CD14-positive monocyte (primary cell): Measurements from ENCODE around the gene HOXC13. TPM values are rescaled to one million over a fixed set of nuclear protein-coding genes. Genes with fewer than 3 reads are reported as not detected.

Experiments used
- DNase-seq, 3 donors: peaks; one replicate each; pipeline ENCODE4 v3.0.0-alpha.2; 2011 to 2022
- H2AFZ ChIP-seq: 2 replicates; pipeline ENCODE4 v1.6.0; 2012; ENCODE audit warnings: mild to moderate bottlenecking, low read depth, low read length, inconsistent platforms; ENCODE audit not compliant: insufficient read depth, poor library complexity, severe bottlenecking
- H3K27ac ChIP-seq, 2 donors: 1 replicate in 1 of 2; 2 replicates in 1 of 2; pipeline ENCODE4 v1.5.1; 2012 to 2013; ENCODE audit warnings: low read length in 2 of 2, control low read depth in 1 of 2, inconsistent platforms in 1 of 2, low read depth in 1 of 2, mild to moderate bottlenecking in 1 of 2
- H3K27me3 ChIP-seq, 2 donors: one replicate each; pipeline versions ENCODE4 v1.6.0 to v1.6.1; 2011 to 2013; ENCODE audit warnings: low read length in 2 of 2; ENCODE audit not compliant: control insufficient read depth in 2 of 2, insufficient read depth in 2 of 2
- H3K36me3 ChIP-seq, 2 donors: replicated peaks in 1 of 2; 1 replicate in 1 of 2; 2 replicates in 1 of 2; pipeline versions ENCODE4 v1.5.1 to v1.6.1; 2012 to 2013; ENCODE audit warnings: low read length in 2 of 2, control low read depth in 1 of 2, inconsistent platforms in 1 of 2, mild to moderate bottlenecking in 1 of 2; ENCODE audit not compliant: insufficient read depth in 2 of 2, control insufficient read depth in 1 of 2
- H3K4me1 ChIP-seq, 2 donors: 1 replicate in 1 of 2; 2 replicates in 1 of 2; pipeline versions ENCODE4 v1.5.1 to v1.6.1; 2012 to 2013; ENCODE audit warnings: low read length in 2 of 2, control low read depth in 1 of 2, inconsistent platforms in 1 of 2, mild to moderate bottlenecking in 1 of 2, moderate library complexity in 1 of 2; ENCODE audit not compliant: insufficient read depth in 2 of 2, control insufficient read depth in 1 of 2
- H3K4me2 ChIP-seq: replicated peaks from 2 replicates; pipeline ENCODE3; 2012; ENCODE audit warnings: low read length, moderate library complexity, mild to moderate bottlenecking; ENCODE audit not compliant: poor library complexity, severe bottlenecking; ENCODE audit errors: extremely low read depth
- H3K4me3 ChIP-seq, 3 experiments: fragments of 200-600 bp in 1 of 3; sonication (generic) in 1 of 3; replicated peaks in 1 of 3; 1 replicate in 2 of 3; 2 replicates in 1 of 3; pipeline ENCODE4 v1.5.1; 2011 to 2013; ENCODE audit warnings: low read length in 3 of 3, mild to moderate bottlenecking in 3 of 3, control low read depth in 2 of 3, low read depth in 2 of 3, inconsistent platforms in 1 of 3, moderate library complexity in 1 of 3
- H3K79me2 ChIP-seq: 2 replicates; pipeline ENCODE4 v1.6.0; 2012; ENCODE audit warnings: mild to moderate bottlenecking, control low read depth, inconsistent platforms, low read length, moderate library complexity; ENCODE audit not compliant: insufficient read depth
- H3K9ac ChIP-seq: 2 replicates; pipeline ENCODE4 v1.6.0; 2017; ENCODE audit warnings: low read length, mild to moderate bottlenecking; ENCODE audit not compliant: insufficient read depth, poor library complexity, severe bottlenecking
- H3K9me3 ChIP-seq, 2 donors: replicated peaks in 1 of 2; 1 replicate in 1 of 2; 2 replicates in 1 of 2; pipeline versions ENCODE4 v1.5.1 to v1.6.1; 2012 to 2013; ENCODE audit warnings: low read length in 2 of 2, control low read depth in 1 of 2; ENCODE audit not compliant: control insufficient read depth in 1 of 2, insufficient read depth in 1 of 2
- H4K20me1 ChIP-seq: 2 replicates; pipeline ENCODE4 v1.6.0; 2012; ENCODE audit warnings: mild to moderate bottlenecking, low read length, control low read depth, moderate library complexity; ENCODE audit not compliant: insufficient read depth
- H3K27ac Mint-ChIP-seq, 7 donors: one replicate each; pipeline ENCODE4 v1.8.0; 2020; ENCODE audit warnings: mild to moderate bottlenecking in 7 of 7, mixed read lengths in 7 of 7, moderate library complexity in 6 of 7, inconsistent platforms in 2 of 7
- H3K27me3 Mint-ChIP-seq, 3 donors: one replicate each; pipeline ENCODE4 v1.8.0; 2021 to 2022; ENCODE audit warnings: low read depth in 3 of 3, mild to moderate bottlenecking in 3 of 3, mixed read lengths in 3 of 3, moderate library complexity in 3 of 3, inconsistent platforms in 1 of 3
- H3K36me3 Mint-ChIP-seq, 2 donors: one replicate each; pipeline ENCODE4 v1.8.0; 2020; ENCODE audit warnings: mixed read lengths in 2 of 2, inconsistent platforms in 1 of 2, mild to moderate bottlenecking in 1 of 2
- H3K4me1 Mint-ChIP-seq: one replicate; pipeline ENCODE4 v1.8.0; 2020; ENCODE audit warnings: mild to moderate bottlenecking, mixed read lengths
- H3K4me3 Mint-ChIP-seq, 2 donors: one replicate each; pipeline ENCODE4 v1.8.0; 2020; ENCODE audit warnings: mild to moderate bottlenecking in 2 of 2, mixed read lengths in 2 of 2, moderate library complexity in 1 of 2
- H3K9me3 Mint-ChIP-seq, 7 donors: one replicate each; pipeline ENCODE4 v1.8.0; 2020 to 2022; ENCODE audit warnings: mixed read lengths in 7 of 7, mild to moderate bottlenecking in 6 of 7, moderate library complexity in 6 of 7, inconsistent platforms in 2 of 7
- CTCF ChIP-seq: fragments of 200-600 bp; IDR thresholded peaks from one replicate; pipeline ENCODE4 v1.8.0; 2022; ENCODE audit warnings: antibody characterized with exemption, mild to moderate bottlenecking
- WGBS: methylation state at CpG from one replicate; pipeline ENCODE4 v1.1.5; 2013; ENCODE audit warnings: missing lambda C conversion rate; ENCODE audit not compliant: insufficient coverage; 5-methylcytosine and 5-hydroxymethylcytosine counted together
- intact Hi-C, 2 donors: fragments of 100-400 bp; cut with micrococcal nuclease; formaldehyde crosslinking; loops; one replicate each; pipeline versions ENCODE4 v1.15.0 to v1.15.1; 2023
- polyA plus RNA-seq, 3 donors: library from polyadenylated mRNA; depleted of rRNA in 1 of 3; unstranded in 2 of 3; stranded (reverse) in 1 of 3; fragments of 300-500 nt in 2 of 3; fragments of >200 nt in 1 of 3; fragmentation: Illumina TruSeq in 2 of 3; gene quantifications; 1 replicate in 2 of 3; 2 replicates in 1 of 3; pipeline ENCODE4 v1.2.3, GENCODE V29; 2012 to 2021

Gene HOXC13
- polyA plus RNA-seq, 3 donors: not detected

- Mint-ChIP-seq H3K4me3 (peak overlapping the region in 1 of 2 donors; percentile 85), H3K9me3 (peaks cover 3 to 65% (median 36%) of the 10 kb centered on the region in 7 donors), H3K27me3 (peaks cover 98 to 99% (median 99%) of the 10 kb centered on the region in 3 donors), H3K4me1 (peaks cover 30% of the 10 kb centered on the region), H3K36me3 (peaks cover 4 to 19% of the 10 kb centered on the region in 2 donors), H3K27ac (peak overlapping the region in 2 of 7 donors; percentile 28 to 70)
- intact Hi-C loops: no loop called here
- peaks cover 7 to 84% of the 10 kb centered on the region in 2 donors for H3K9me3 ChIP-seq
- no peaks in the 10 kb centered on the region for H3K4me1 ChIP-seq
- no peak overlapping the region for H3K27ac ChIP-seq
- no peaks in the 10 kb centered on the region for H4K20me1 ChIP-seq
- 4% methylated on average over 27 of the region's 36 CpGs for WGBS
- no peak for DNase-seq
- no peaks in the 10 kb centered on the region for H3K79me2 ChIP-seq
- H3K4me3 ChIP-seq: no peak overlapping the region
- H2AFZ ChIP-seq: no peak overlapping the region
- no peak for TF ChIP-seq CTCF
- no peaks in the 10 kb centered on the region for H3K36me3 ChIP-seq
- no peak overlapping the region for H3K4me2 ChIP-seq
- H3K27me3 ChIP-seq: peaks cover 99 to 100% of the 10 kb centered on the region in 2 donors
- no peak overlapping the region for H3K9ac ChIP-seq
Measured at GRCh38 chr12:53966385-53967133, 27.9 kb downstream of the HOXC13 start.

- Histone ChIP-seq H3K9ac (no peak overlapping the region), H2AFZ (no peak overlapping the region), H3K27me3 (peaks cover 100% of the 10 kb centered on the region in 2 donors), H3K4me2 (no peak overlapping the region), H3K79me2 (no peaks in the 10 kb centered on the region), H3K27ac (no peak overlapping the region), H3K36me3 (no peaks in the 10 kb centered on the region), H3K9me3 (peaks cover 7 to 86% of the 10 kb centered on the region in 2 donors), H3K4me3 (no peak overlapping the region), H3K4me1 (no peaks in the 10 kb centered on the region), H4K20me1 (no peaks in the 10 kb centered on the region)
- Mint-ChIP-seq H3K27me3 (peaks cover 99 to 100% (median 100%) of the 10 kb centered on the region in 3 donors), H3K4me1 (peaks cover 30% of the 10 kb centered on the region), H3K4me3 (peak overlapping the region; percentile 11 to 85), H3K9me3 (peaks cover 3 to 72% (median 39%) of the 10 kb centered on the region in 7 donors), H3K27ac (no peak overlapping the region), H3K36me3 (peaks cover 4 to 24% of the 10 kb centered on the region in 2 donors)
- DNase-seq: no peak
- 0% methylated on average over 1 of the region's 5 CpGs for WGBS
- no peak for TF ChIP-seq CTCF
- intact Hi-C loops: no loop called here
Measured at GRCh38 chr12:53967421-53967925, 28.8 kb downstream of the HOXC13 start.
